HCT116 (cell line): ENCODE results near the gene ATF7.

Experiments
- EZH2 ChIP-seq: fragments of 200-600 bp; sonication (generic); IDR thresholded peaks from 2 replicates; pipeline ENCODE4 v1.6.1; 2017; ENCODE audit warnings: antibody characterized with exemption, mixed run types
- EZH2phosphoT487 ChIP-seq: fragments of 200-600 bp; IDR thresholded peaks from 2 replicates; pipeline ENCODE4 v1.6.1; 2018; ENCODE audit warnings: antibody characterized with exemption, borderline replicate concordance
- JUND ChIP-seq: IDR thresholded peaks from 2 replicates; pipeline ENCODE4 v1.6.1; 2012
- POLR2A ChIP-seq: IDR thresholded peaks from 2 replicates; pipeline ENCODE4 v1.7.0; 2011; ENCODE audit warnings: borderline replicate concordance; ENCODE audit not compliant: insufficient read depth, insufficient read length; ENCODE audit errors: extremely low read depth
- POLR2AphosphoS5 ChIP-seq: IDR thresholded peaks from 2 replicates; pipeline ENCODE4 v1.6.1; 2011; ENCODE audit warnings: mild to moderate bottlenecking, low read depth, low read length, moderate library complexity
- RAD21 ChIP-seq: IDR thresholded peaks from 2 replicates; pipeline ENCODE4 v1.6.1; 2012; ENCODE audit warnings: low read depth, mild to moderate bottlenecking
- SP1 ChIP-seq: IDR thresholded peaks from 2 replicates; pipeline ENCODE4 v1.6.1; 2012; ENCODE audit warnings: low read depth
- YY1 ChIP-seq: IDR thresholded peaks from 2 replicates; pipeline ENCODE4 v1.6.1; 2011; ENCODE audit warnings: low read length, low read depth, moderate library complexity, mild to moderate bottlenecking; ENCODE audit not compliant: insufficient replicate concordance; ENCODE audit errors: extremely low read depth
- ZFX ChIP-seq: fragments of 450-650 bp; IDR thresholded peaks from 2 replicates; pipeline ENCODE4 v1.6.1; 2017
- ZNF274 ChIP-seq: fragments of 200-500 bp; sonication (Bioruptor generic); IDR thresholded peaks from 2 replicates; pipeline ENCODE4 v1.6.1; 2014; ENCODE audit warnings: mild to moderate bottlenecking, low read depth, low read length, inconsistent platforms
- TF ChIP-seq, protein P1 (sequence below), 3 experiments: fragments of 200-600 bp in 1 of 3; sonication (generic) in 1 of 3; IDR thresholded peaks in 2 of 3; conservative IDR thresholded peaks in 1 of 3; 2 replicates each; pipeline ENCODE4 v1.5.1; 2012 to 2017; ENCODE audit warnings: low read depth in 2 of 3, low read length in 2 of 3, antibody characterized with exemption in 1 of 3, borderline replicate concordance in 1 of 3, control low read depth in 1 of 3, mild to moderate bottlenecking in 1 of 3, mixed read lengths in 1 of 3, mixed run types in 1 of 3, moderate library complexity in 1 of 3; ENCODE audit not compliant: insufficient read depth in 1 of 3
- TF ChIP-seq, protein P2 (sequence below): IDR thresholded peaks from 2 replicates; pipeline ENCODE4 v1.6.1; 2012

DNA sequence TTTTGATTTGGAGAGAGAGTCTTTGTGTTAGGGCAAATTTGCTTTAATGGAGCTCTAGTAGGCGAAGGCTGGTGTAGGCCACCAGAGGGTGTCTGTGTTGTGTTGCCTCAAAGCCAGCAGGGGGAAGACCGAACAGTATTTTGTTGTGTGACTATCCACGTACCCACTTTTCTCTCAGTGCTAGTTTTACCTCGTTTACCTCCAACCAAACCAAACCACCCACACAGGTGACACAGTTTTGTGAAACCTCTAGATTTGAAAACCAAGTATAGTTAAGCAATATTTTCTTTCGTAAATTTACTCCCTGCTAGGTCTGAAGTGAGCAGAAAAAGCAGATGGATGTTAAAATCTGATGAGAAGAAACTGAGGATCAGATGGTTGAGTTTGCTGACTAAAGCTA lies 82.6 kb downstream of the ATF7 start:
- TF ChIP-seq RAD21 (peak; percentile 77), EZH2phosphoT487 (no peak), EZH2 (no peak), ZNF274 (no peak), POLR2AphosphoS5 (no peak), SP1 (no peak), POLR2A (no peak), JUND (no peak), ZFX (no peak), YY1 (no peak)
- TF ChIP-seq, protein P1, sequence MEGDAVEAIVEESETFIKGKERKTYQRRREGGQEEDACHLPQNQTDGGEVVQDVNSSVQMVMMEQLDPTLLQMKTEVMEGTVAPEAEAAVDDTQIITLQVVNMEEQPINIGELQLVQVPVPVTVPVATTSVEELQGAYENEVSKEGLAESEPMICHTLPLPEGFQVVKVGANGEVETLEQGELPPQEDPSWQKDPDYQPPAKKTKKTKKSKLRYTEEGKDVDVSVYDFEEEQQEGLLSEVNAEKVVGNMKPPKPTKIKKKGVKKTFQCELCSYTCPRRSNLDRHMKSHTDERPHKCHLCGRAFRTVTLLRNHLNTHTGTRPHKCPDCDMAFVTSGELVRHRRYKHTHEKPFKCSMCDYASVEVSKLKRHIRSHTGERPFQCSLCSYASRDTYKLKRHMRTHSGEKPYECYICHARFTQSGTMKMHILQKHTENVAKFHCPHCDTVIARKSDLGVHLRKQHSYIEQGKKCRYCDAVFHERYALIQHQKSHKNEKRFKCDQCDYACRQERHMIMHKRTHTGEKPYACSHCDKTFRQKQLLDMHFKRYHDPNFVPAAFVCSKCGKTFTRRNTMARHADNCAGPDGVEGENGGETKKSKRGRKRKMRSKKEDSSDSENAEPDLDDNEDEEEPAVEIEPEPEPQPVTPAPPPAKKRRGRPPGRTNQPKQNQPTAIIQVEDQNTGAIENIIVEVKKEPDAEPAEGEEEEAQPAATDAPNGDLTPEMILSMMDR (IDR thresholded peaks at IDR 0.05 in 2 of 3, conservative IDR thresholded peaks at IDR 0.05 in 1 of 3; ENCODE audit: borderline replicate concordance in 1 of 3, insufficient read depth in 1 of 3, low read depth in 2 of 3, low read length in 2 of 3) = peak; percentile 83 to 98 (median 90)
- TF ChIP-seq, protein P2, sequence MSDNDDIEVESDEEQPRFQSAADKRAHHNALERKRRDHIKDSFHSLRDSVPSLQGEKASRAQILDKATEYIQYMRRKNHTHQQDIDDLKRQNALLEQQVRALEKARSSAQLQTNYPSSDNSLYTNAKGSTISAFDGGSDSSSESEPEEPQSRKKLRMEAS = no peak
